ENCODE results near the gene SARDH. TPM values are rescaled to one million over a fixed set of nuclear protein-coding genes. Genes with fewer than 3 reads are reported as not detected.

The SARDH gene
- total RNA-seq, 2 experiments from 2014 or later = 0.50 to 0.88 TPM

GRCh38 chr9:133731876-133732638, 6.1 kb downstream of the SARDH start:
- POLR2A ChIA-PET = no interaction called here
- Mint-ChIP-seq H3K4me3 (no peak overlapping the region), H3K36me3 (ENCODE audit: low read depth) (no peaks in the 10 kb centered on the region), H3K9me3 (no peaks in the 10 kb centered on the region), H3K27me3 (no peaks in the 10 kb centered on the region), H3K27ac (no peak overlapping the region), H3K4me1 (peaks cover under 1% of the 10 kb centered on the region)
- CTCF ChIA-PET = interaction anchor here (0.8 kb wide), 1 partner anchor 11 kb away, joined by 5 read pairs; no protein-coding TSS in a partner anchor
- DNase-seq = peak; percentile 14

DNA sequence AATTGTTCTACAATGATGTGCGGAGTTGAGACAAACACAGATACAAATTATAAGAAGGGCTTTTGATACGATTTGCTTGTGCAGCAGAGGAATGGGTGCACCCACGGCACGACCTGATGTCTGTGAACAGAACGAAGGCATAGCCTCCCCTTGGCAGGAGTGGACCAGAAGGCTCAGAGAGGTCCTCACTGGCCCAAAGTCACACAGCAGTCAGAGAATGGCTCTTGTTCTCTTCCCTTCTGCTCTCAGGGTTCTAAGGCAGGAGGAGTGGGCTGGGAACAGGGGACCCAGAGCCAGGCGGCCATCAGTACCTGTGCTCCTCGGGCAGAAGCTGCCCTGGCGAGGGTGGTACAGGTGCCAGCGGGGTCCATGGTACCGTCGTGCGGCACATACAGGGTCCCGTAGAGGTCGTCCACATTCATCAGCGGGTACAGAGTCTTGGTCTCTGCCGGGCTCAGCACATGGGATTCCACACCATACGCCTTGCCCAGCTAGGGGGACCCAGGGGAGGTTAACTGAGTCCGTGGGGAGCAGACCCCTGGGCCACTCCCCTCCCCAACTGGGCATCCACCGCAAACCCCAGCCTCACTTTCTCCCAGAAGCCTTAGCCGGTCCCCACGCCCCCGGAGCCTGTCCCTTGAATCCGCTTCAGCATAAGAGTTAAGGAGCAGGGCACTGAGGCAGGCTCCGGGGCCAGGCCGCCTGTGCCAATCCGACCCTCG, 7.0 kb downstream of the SARDH start:
- no peaks in the 10 kb centered on the region for H3K36me3 Mint-ChIP-seq (ENCODE audit: low read depth)
- ChIA-PET CTCF (no interaction called here), POLR2A (no interaction called here)

DNA sequence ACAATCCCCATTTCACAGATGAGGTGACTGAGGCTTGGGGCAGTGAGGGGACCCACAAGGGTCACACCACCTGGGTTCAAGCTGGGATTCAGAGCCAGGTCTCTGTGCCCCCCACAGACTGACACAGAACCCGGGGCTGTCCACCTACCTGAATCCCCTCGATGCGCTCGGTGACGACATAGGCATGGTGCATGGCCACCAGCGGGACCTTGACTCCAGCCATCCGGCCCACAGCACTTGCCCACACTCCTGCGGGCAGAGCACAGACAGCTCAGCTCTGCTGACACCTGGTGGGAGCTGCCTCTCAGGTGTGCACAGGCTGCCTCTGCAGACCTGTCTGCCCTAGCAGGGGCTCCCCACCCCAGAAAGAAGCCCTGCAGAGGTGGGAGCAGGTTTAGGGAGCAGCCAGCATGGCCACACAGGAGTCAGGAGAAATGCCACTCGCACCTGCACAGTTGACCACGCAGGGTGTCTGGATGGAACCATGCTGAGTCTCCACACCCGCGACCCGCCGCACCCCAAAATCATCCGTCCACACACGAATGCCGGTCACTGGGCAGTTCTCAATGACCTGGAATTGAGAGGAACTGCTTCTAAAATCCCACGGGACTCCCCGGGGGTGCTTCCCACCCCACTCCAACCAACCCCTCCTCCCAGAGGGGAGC, 8.4 kb downstream of the SARDH start:
- H3K36me3 Mint-ChIP-seq (ENCODE audit: low read depth) = no peaks in the 10 kb centered on the region
- ChIA-PET CTCF (interaction anchor here (0.6 to 1.8 kb wide), 2 partner anchors 13 to 1334 kb away, joined by 3 to 4 read pairs; no protein-coding TSS in a partner anchor), POLR2A (no interaction called here)
- no peaks in the 10 kb centered on the region for H3K9me3 Mint-ChIP-seq
- H3K4me1 Mint-ChIP-seq = peaks cover 8% of the 10 kb centered on the region
- peaks cover 4% of the 10 kb centered on the region for H3K27me3 Mint-ChIP-seq
- peak; percentile 13 for DNase-seq
- H3K4me3 Mint-ChIP-seq = no peak overlapping the region
- H3K27ac Mint-ChIP-seq = no peak overlapping the region

More for the DNA sequence above, 7.0 kb downstream of the SARDH start:
- H3K27ac Mint-ChIP-seq = no peak overlapping the region
- H3K27me3 Mint-ChIP-seq = no peaks in the 10 kb centered on the region
- H3K4me1 Mint-ChIP-seq = peaks cover 8% of the 10 kb centered on the region
- DNase-seq = peak; percentile 9
- H3K4me3 Mint-ChIP-seq = no peak overlapping the region
- no peaks in the 10 kb centered on the region for H3K9me3 Mint-ChIP-seq

DNA sequence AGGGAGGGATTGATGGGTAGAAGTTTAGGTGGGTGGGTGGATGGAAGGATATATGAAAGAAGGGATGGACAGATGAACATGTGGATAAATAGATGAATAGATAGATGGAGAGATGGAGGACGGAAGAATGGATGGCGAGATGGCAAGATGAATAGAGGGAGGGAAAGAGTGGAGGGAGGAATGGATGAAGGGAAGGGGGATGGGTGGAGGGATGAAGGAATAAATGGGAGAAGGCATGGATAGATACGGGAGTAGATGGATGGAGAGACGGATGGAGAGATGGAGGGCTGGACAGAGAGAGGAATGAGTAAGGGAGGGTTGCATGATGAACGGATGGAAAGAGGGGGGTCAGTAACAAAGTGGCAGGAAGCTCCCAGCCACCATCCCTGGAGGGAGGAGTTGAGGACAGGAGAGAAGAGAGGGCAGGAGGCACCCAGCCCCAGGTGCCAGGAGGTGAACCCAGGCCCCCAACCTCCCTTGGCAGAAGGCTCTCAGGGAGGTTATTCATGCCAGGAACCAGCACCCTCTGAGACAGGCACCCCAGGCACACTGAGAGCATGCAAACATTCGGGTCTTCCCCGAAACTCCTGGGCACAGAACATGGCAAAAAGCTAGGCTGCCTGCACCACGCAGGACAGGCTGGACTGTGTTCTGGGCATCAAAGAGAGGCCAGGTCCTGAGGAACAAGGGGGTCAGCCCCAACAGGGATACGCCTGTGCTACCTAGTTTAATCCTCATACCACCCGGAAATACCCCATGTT, 9.1 kb downstream of the SARDH start:
- Mint-ChIP-seq H3K9me3 (no peaks in the 10 kb centered on the region), H3K27ac (no peak overlapping the region), H3K4me3 (no peak overlapping the region), H3K36me3 (ENCODE audit: low read depth) (no peaks in the 10 kb centered on the region), H3K4me1 (peaks cover 8% of the 10 kb centered on the region), H3K27me3 (peaks cover 6% of the 10 kb centered on the region)
- ChIA-PET CTCF (interaction anchor here (1.8 kb wide), 1 partner anchor 14 kb away, joined by 4 read pairs; no protein-coding TSS in a partner anchor), POLR2A (no interaction called here)
- DNase-seq = peak; percentile 4

DNA sequence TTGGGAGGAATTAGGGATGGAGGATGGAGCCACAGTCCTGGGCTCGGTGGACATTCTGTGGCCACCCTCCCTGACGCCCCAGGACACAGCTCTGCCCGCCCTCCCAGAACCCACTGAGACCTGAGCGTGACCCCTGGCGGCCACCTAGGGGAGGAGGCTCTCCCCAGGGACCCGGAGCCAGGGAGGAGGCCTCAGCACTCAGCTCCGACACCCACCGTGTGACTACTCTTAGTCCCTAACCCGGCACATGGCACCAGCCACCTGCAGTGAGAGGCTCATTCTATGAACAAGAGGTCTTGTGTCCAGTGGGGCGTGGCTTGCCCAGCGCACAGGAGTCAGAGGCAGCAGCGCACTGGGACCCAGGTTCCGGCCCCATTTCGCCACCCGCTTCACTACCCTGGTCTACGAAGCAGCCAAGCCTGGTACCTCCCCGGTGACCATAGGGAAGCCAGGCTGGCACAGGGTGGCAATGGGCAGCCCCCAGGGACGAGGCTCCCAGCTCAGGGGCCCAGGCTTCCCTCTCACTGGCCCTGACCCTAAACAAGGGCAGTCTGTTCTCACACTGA, 10.2 kb downstream of the SARDH start:
- ChIA-PET CTCF (interaction anchor here (1.6 to 2.0 kb wide), 2 partner anchors 14 to 54 kb away, joined by 8 to 12 read pairs; no protein-coding TSS in a partner anchor), POLR2A (interaction anchor here (0.9 to 1.8 kb wide), 2 partner anchors 27 to 45 kb away, joined by 3 to 5 read pairs; no protein-coding TSS in a partner anchor)
- no peaks in the 10 kb centered on the region for H3K9me3 Mint-ChIP-seq
- peaks cover 10% of the 10 kb centered on the region for H3K27me3 Mint-ChIP-seq
- H3K36me3 Mint-ChIP-seq (ENCODE audit: low read depth) = no peaks in the 10 kb centered on the region
- H3K4me3 Mint-ChIP-seq = no peak overlapping the region
- H3K4me1 Mint-ChIP-seq = peaks cover 8% of the 10 kb centered on the region
- no peak overlapping the region for H3K27ac Mint-ChIP-seq
- DNase-seq = peak; percentile 11

DNA sequence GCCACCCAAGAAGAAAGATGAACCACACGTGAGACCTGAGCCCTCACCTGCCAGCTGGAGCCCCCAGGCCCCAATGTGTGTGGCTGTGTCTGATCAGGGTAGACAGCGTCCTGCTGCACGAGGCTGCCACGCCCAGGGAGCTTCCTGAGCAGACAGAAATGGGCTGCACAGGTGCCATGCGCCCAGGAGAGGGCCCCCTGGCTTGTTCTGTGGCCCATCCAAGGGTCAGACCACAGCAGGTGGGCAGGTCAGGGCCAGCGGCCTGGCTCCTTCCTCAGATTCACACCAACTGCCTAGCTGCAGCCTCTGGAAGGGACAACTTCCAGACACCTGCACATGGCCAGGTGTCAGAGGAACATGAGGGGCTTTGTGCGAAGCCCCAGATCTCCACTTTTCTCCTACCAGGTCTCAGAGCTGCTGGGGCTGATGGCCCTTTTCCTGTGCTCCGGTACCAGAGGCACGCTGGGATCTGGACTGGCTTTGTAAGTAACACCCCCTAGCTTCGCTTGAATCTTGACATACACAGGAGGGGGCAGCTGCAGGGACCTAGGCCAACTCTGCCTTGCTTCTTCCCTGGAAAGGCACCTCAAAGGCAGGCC, 10.8 kb downstream of the SARDH start:
- Mint-ChIP-seq H3K4me3 (no peak overlapping the region), H3K27me3 (peaks cover 10% of the 10 kb centered on the region), H3K36me3 (ENCODE audit: low read depth) (no peaks in the 10 kb centered on the region), H3K9me3 (no peaks in the 10 kb centered on the region), H3K27ac (no peak overlapping the region), H3K4me1 (peaks cover 8% of the 10 kb centered on the region)
- POLR2A ChIA-PET = interaction anchor here (0.9 to 1.8 kb wide), 3 partner anchors 26 to 50 kb away, joined by 3 to 5 read pairs (median 3); no protein-coding TSS in a partner anchor
- CTCF ChIA-PET = interaction anchor here (0.6 to 2.0 kb wide), 7 partner anchors 10 to 268 kb away, joined by 3 to 12 read pairs (median 3); no protein-coding TSS in a partner anchor
- peak; percentile 15 for DNase-seq

DNA sequence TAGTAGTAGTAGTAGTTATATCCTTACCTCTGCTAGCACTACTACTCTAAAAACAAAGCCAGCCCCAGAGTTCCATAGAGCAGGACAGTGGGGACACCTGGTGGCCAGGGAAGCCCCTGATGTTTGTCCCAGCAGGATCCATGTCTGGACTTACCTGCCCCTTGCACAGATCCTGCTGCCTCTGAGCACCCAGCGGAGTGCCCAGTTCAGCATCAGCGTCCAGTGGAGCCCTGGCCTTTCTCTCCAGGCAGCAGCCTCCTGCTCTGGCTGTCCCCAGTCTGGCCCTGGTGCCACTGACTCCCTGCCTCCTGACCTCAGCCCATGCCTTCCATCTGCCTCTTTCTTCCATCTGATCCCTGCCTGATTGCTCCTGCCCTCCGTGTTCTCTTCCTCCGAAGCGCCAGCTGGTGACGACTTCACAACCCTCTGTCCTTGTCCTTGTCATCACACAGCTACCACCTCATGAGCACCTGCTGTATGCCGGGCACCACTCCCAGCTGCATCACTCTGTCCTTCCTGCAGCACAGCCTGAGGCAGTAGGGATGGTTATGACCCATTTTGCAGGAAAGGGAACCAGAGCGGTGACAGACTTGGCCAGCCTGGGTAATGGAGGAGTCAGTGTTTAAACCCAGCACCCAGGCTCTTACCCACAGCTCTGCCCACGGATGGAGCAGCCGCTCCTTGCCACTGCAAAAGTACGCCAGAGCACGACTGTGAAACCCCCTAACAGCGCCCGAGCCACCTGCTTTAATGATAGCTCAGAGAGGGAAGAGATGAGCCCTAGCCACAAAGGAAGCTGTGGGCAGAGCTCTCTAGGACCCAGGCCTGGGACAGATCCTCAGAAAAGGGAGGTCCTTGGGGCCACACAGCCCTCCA, 11.5 kb downstream of the SARDH start:
- ChIA-PET CTCF (interaction anchor here (0.6 to 2.0 kb wide), 7 partner anchors 11 to 268 kb away, joined by 3 to 12 read pairs (median 3); no protein-coding TSS in a partner anchor), POLR2A (interaction anchor here (0.9 to 1.8 kb wide), 3 partner anchors 26 to 49 kb away, joined by 3 to 5 read pairs (median 3); no protein-coding TSS in a partner anchor)
- no peak overlapping the region for H3K4me3 Mint-ChIP-seq
- no peak overlapping the region for H3K27ac Mint-ChIP-seq
- H3K27me3 Mint-ChIP-seq = peaks cover 10% of the 10 kb centered on the region
- no peaks in the 10 kb centered on the region for H3K36me3 Mint-ChIP-seq (ENCODE audit: low read depth)
- peak; percentile 59 for DNase-seq
- no peaks in the 10 kb centered on the region for H3K9me3 Mint-ChIP-seq
- H3K4me1 Mint-ChIP-seq = peaks cover 8% of the 10 kb centered on the region

DNA sequence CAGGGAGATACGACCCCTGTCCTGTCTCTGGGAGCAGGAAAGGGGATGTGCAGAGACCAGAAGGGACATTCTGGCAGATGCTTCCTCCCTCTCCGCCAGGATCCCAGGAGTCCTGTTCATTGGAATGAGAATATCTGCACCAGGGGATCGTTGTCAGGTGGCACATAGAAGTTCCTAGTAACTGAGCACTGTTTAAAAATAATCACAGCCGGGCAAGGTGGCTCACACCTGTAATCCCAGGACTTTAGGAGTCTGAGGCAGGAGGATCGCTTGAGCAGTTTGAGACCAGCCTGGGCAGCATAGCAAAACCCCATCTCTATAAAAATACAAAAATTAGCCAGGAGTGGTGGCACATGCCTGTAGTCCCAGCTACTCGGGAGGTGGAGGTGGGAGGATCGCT, 12.3 kb downstream of the SARDH start:
- H3K4me3 Mint-ChIP-seq = no peak overlapping the region
- peaks cover 17% of the 10 kb centered on the region for H3K27me3 Mint-ChIP-seq
- CTCF ChIA-PET = interaction anchor here (1.2 to 1.6 kb wide), 2 partner anchors 16 to 18 kb away, joined by 3 to 12 read pairs; no protein-coding TSS in a partner anchor
- no peaks in the 10 kb centered on the region for H3K9me3 Mint-ChIP-seq
- peak; percentile 7 for DNase-seq
- H3K27ac Mint-ChIP-seq = no peak overlapping the region
- POLR2A ChIA-PET = no interaction called here
- no peaks in the 10 kb centered on the region for H3K36me3 Mint-ChIP-seq (ENCODE audit: low read depth)
- H3K4me1 Mint-ChIP-seq = peaks cover 8% of the 10 kb centered on the region

DNA sequence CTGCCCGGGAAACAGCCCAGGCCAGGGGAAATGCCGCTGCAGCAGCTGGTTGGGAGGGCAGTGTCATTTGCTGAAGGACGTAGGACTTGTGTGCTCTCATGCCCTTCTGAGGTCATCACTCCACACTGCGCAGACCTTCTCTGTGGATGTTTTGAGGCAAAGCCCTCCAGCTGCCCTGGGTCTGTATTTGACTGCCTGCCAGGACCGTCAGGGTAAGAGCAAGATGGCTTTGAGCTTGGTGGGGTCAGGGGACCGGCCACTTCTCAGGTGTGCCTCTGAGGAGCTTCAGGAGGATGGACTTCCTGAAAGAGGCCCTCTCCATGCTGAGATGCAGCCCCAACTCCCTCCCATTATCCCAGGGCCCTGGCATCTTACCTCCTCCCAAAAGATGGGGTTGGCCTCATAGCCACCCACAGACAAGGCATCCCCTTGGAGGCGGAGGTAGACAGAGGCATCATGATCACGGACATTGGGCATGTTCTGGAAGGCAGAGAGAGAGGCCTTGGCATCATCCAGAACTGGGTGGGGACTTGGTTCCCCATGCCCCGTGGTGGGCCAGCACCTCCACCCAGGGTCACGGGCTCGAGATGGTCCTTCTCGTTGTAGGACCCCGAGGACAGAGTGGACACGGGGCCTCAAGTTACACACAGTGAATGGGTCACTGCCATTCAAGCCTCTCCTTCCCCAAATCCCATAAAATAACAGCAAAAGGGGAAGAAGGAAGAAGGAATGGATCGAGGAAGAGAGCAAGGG, 19.4 kb downstream of the SARDH start:
- ChIA-PET POLR2A (no interaction called here), CTCF (interaction anchor here (0.6 kb wide), 1 partner anchor 532 kb away, joined by 3 read pairs; no protein-coding TSS in a partner anchor)
- no peak for DNase-seq
- Mint-ChIP-seq H3K9me3 (no peaks in the 10 kb centered on the region), H3K27me3 (peaks cover 11% of the 10 kb centered on the region), H3K4me3 (no peak overlapping the region), H3K36me3 (ENCODE audit: low read depth) (no peaks in the 10 kb centered on the region), H3K27ac (no peak overlapping the region), H3K4me1 (no peaks in the 10 kb centered on the region)

DNA sequence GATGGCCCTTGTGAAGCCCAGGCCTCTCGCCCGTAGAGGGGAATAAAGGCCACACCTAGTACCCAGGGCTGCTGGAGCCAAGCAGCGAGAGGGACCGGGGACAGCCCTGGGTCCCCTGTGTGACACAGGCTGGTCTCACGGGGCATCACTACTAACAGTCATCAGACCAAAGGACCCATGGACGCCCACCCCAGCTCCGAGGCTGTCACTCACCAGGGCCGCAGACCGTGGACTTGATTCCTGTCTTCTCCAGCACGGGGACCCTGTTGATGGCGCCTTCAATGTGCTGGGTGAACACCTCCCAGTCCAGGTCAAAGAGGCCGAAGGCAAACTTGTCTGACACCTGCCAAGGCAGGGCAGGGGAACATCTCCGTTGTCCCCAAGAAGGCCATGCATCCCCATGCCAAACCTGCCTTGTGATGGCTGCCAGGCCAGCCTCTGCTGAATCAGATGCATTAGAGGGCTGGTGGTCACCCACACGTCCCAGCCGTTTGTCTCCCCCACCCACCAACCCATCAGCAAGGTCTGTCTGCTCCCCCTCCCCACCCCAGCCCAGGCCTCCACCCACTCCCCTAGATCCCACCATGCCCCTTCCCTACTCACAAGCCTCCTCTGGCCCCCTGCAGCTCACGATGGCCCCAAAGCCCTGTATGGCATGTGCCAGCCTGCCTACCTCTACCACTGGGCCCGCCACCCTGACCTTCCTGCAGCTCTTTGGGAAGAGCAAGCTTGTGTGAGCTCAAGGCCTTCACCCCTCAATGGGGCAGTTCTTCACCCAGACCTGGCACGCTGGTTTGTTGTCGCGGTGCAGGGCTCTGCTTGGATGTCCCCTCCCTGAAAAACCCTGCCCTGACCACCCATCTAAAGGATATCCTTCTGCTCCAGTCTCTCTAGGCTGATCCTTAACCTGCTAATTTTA, 20.8 kb downstream of the SARDH start:
- ChIA-PET CTCF (no interaction called here), POLR2A (no interaction called here)
- Mint-ChIP-seq H3K9me3 (no peaks in the 10 kb centered on the region), H3K4me1 (no peaks in the 10 kb centered on the region), H3K27ac (no peak overlapping the region), H3K36me3 (ENCODE audit: low read depth) (no peaks in the 10 kb centered on the region), H3K27me3 (peaks cover 8% of the 10 kb centered on the region), H3K4me3 (no peak overlapping the region)
- no peak for DNase-seq
